GM19025 (cell line): ENCODE measurements around the gene SHFL.

Experiments used
- ATAC-seq: cut with Tn5 transposase; IDR thresholded peaks from one replicate; pipeline ENCODE4 v1.9.1; 2021; ENCODE audit warnings: mild to moderate bottlenecking, low read depth, moderate library complexity; ENCODE audit not compliant: unreplicated experiment

SHFL gene

DNA sequence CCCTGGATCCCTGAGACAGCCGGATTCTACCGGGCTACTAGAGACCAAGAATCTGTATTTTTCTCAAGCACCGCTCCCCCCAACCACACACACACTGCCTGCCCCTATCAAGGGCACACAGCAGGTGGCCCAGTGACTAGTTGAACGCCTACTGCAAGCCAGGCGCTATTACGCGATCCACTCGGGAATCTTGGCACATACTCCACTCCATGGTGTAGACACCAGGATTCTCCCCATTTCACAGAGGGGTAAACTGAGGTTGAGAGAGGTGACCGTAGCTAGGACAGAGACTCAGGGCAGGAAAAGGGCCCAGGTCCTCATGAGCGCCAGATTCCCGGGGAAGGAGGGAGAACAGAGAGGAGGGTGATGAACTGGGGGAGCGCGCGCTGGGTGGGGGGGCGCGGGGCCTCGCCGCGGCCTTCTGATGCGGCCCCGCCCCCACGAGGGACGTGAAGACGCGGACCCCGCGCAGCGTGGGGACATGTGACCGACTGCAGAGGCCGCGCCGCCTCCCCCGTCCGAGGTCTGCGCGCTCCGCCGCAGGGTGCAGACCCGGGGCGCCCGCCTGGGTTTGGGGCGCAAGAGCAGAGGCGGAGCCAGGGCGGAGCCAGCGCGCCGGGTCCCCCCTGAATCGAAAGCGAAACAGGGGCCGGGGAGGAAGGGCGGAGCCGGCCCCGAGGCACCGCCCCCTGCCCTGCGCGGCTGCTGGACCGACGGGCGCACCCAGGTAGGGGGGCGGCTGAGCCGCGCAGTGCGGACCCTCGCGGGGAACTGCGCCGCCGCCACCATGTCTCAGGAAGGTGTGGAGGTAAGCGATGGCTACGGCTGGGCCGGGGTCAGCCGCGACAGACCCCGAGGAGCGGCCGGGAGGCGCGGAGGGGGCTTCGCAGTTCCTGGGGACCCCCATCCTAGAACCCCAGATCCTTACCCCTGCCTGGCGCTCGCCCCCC is at the start of gene SHFL:
Gene SHFL (plus strand): TSS at position 677 of the 950 bp plus-strand sequence. CDS start 111 bp downstream, at position 788.
- ATAC-seq, result peak; percentile 88

DNA sequence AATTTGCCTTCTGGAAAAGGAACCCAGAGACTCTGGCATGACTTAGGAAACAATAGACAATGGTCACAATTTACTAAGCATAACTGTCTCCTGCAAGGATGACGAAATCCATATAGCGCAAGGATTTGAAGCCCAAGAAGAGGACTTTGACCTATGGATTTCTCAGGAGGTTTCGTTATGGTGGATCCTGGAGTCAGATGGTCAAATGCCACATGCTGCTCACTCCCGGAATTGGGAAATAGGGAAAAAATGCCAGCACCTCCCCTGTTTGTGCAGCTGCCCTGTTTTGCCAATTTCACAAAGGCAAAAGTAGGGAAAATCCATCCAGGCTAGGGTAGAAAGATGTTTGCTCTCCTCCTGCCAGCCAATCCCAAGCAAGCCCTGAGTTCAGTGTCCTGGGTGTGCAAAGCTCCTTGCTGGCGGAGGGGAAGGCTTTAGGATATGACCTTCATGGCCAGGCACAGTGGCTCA is 49.5 kb upstream of the SHFL start:
- no peak for ATAC-seq

DNA sequence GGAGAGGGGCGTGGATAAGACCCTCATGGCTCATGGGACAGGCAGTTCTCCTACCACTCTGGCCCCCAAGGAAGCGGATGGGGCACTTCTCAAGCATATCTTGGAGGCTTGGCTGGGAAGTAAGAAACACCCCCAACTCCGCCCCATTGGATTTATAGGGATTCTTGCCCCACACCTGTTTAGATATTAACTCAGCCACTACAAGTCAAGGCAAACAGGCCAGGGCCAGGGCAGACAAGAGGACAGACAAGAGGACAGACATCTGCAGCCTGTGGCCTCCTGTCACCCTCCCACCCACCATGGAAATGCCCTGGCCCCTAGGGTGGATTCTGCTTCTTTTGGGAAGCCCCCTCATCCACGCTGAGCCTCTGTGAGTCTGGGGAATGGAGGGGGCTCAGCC is 48.8 kb upstream of the SHFL start:
- no peak for ATAC-seq

DNA sequence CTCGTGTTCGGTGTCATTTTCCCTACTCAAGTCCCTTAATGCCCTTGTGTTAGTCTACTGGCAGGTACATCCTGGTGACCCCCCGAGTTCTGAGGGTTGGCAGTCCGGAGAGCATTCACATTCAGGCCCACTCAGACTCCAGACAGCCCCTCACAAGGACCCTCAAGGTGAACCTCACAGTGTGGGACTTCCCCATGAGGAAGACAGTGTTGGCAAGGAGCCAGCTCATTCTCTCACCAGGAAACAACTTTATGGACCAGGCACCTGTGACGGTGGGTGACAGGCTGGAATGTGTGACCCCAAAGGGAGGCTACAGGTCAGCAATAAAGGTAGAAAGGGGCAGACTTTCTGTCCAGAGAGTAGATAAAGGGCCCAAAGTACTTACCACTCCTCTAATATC is 48.3 kb upstream of the SHFL start:
- no peak for ATAC-seq

DNA sequence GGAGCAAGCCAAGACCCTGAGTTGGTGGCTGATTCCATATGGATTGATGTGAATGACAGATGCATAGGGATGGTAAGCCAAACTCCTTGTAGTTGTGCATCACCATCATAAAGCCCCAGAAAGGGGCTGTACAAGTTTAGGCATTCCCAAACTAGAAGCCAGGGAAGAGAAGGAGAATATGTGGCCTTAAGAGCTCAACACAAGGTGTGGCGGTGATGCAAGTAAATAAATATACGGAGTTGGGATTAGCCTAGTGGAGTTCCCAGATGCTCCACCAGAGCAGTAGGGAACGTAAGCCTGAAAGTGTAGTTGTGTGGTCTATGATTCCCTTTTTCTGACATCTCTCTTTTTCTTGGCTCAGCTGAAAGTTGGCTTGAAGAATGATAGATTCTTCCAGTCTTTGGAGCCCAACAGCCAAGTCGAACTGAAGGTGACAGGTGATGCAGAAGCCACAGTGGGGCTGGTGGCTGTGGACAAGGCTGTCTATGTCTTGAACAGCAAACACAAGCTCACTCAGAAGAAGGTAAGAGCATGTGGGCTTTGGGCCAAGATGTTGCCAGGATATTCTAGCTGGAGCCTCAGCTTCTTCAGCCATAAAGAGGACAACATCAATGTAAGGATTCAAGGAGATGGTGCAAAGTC is 42.7 kb upstream of the SHFL start:
- no peak for ATAC-seq

DNA sequence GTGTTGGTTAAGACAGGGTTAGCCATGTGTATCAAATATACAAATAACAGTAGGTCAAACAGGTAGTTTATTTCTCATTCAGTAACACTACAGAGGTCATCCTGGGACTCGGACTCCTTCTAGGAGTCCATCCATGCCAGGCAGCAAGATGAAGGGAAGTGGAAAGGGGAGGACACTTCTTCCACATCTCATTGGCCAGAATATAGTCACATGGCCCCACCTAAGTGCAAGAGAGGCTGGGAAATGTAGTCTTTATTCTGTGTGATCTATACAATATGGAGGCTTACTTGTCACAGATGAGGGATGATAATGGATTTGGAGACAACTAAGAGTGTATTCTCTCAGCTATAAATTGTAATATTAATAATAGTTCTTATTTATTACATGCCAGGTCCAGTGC is 41.7 kb upstream of the SHFL start:
- ATAC-seq, result no peak

DNA sequence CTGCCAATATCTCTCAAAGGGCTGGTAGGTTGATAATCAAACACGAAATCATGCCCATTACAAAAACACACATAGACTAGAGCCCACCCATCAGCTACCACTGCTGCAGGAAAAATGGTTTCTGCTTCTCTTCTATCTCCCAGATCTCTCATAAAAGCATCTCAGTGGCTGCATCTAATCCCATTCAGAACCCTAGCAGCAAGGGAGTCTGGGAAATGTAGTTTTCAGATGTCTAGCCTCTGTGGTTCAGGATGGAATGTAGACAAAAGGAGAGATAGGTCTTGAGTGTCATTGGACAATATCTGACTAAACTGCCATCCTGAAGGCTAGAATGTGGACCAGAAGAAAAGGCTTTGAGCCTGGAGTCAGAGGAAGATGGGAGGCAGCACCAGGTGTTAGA is 40.7 kb upstream of the SHFL start:
- ATAC-seq, result no peak

DNA sequence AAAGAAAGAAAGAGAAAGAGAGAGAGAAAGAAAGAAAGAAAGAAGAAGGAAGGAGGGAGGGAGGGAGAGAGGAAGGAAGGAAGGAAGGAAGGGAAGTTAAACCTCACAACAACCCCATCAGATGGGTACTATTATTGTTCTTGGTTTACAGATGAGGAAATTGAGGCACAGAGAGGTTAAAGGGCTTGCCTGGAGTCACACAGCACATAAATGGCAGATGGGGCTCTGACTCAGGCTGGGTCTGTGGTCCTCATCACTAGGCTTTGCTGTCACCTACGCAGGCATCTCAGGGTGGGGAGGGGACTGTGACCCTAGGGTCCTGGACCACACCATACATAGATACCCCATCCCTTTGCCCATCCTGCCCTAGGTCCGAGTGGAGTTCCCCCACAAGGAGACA is 36.5 kb upstream of the SHFL start:
- ATAC-seq, result no peak

DNA sequence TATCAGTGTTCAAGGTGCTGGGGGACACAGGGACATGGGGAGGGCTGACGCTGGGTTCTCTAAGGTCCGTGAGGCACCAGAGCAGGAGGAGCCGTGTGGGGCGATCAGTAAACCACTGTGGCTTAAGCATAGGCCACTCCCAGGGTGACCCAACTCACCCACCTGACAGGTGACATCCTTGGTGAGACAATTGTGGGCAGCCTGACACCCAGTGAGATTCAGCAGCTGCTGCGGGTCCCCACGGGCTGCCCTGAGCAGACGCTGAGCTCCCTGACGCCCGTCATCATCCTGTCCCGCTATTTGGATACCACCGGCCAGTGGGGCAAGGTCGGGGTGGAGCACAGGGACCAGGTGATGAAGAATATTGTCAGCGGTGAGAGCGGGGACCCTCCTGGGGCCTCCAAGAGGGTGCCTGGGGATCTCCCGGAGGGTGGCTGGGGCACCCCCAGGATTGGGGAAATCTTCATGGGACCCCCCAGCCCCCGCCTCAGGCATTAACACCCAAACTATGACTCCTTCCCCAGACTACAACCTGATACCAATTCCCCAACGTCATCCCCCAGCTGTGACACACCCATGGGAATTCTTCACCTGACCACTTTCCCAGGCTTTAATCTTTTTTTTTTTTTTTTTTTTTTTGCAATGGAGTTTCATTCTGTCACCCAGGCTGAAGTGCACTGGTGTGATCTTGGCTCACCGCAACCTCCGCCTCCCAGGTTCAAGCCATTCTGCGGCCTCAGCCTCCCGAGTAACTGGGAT is 33.3 kb upstream of the SHFL start:
- ATAC-seq, result no peak

DNA sequence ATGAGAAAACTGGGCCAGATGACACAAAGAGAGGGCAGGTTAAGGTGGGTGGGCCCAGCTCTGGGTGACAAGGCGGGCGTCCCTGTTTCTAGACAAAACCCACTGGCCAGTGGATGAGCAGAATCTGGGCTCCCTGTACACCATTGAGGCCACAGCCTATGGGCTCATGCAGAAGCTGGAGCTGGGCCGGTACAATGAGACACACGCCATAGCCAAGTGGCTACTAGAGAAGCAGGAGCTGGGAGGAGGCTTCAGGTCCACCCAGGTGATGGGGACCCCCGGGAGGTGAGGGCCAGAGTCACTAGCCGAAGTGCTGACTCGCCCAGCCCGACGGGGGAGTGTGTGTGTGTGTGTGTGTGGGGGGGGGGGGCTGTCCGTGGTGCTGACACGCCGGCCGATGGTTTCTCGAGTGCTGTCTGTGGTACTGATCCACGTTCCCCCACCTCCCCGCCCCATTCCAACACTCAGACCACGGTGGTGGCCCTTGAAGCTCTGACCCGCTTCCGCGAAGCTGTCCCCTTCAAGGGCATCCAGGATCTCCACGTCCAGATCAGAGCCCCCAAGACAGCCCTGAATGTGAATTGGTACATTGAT is 24.3 kb upstream of the SHFL start:
- no peak for ATAC-seq

DNA sequence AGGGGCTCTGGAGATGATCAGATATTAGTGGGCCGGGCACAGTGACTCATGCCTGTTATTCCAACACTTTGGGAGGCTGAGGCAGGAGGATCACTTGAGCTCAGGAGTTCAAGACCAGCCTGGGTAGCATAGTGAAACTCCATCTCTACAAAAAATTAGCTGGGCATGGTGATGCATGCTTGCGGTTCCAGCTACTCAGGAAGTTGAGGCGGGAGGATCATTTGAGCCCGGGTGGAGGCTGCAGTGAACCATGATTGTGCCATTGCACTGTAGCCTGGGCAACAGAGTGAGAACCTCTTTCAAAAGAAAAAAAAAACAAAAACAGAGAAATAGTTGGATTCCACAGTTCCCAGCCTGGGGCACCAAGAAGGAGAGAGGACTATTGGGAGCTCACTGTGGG is 17.9 kb upstream of the SHFL start:
- ATAC-seq, result no peak

DNA sequence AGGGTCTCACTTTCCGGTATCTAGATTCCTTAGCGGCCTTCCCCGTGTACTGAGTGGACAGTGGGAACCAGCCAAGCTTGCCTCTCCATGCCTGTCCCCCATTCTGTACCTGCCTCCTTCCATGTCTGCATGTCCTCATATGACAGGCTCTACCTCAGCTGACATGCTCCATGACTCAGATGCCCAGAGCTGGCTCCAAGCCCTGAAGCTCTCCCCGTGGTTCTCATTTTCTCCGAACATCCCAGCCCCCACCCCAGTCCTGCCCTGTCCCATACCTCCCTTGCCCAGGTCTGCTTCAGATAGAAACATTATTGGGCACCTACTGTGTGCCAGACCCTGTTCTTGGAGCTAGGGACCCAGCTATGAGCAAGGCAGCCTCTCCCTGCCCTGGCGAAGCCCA is 17.1 kb upstream of the SHFL start:
- ATAC-seq, result no peak

DNA sequence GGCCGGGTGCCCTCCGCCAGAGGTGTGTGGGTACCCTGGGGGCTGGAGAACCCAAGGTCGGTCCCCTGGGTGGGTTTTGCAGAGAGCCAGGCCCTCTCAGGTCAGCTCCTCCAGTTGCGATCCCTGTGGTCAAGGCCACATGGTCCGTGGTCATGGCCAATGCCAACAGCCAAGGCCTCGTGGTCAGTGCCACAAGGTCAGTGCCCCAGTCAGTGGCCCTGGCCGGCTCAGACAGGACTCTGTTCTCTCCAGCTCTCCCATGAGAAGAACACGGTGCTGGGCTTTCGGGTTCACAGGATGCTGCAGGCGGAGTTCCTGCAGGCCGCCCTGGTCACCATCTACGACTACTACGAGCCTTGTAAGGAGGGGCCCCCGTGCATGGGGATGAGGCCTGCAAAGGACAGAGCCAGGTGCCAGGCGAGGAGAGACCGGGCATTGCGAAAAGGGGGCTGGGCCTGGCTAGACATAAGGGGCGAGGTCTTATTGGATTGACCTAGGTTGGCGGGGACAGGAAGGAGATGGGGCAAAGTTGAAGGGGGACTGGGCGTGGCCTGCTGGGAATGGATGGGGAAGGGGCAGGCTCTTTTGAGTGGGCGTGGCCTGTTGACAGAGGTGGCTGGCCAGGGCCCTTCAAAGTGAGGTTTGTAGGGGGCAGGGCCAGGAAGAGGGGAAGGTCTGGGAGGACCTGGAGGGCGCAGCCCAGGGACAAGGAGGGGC is 15.2 kb upstream of the SHFL start:
- no peak for ATAC-seq

DNA sequence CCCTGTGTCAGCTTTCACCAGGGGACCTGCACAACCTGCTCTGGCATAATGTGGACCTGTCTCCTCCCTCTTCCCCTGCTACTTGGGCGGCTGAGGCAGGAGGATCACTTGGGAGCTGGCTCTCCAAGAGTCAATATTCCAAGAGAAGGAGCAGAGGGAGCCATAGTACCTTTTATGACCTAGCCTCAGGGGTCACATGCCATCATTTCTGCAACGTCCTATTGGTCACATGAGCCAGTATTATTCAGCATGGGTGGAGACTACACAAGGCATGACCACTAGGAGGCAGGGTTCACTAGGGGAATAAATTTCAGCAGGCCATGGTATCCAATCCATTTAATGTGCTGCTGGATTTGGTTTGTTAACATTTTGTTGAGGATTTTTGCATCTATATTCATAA is 12.0 kb upstream of the SHFL start:
- no peak for ATAC-seq

DNA sequence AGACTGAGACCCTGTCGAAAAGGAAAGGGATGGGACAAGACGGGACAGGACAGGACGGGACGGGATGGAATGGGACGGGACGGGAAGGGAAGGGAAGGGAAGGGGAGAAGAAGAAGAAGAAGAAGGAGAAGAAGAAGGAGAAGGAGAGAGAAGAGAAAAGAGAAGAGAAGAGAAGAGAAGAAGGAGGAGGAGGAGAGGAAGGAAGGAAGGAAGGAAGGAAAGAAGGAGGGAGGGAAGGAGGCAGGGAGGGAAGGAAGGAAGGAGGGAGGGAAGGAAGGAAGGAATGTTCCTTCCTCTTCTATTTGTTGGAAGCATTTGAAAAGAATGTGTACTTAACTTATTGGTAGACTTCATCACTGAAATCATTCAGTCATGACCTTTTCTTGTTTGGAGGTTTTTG is 9.6 kb upstream of the SHFL start:
- ATAC-seq, result no peak

DNA sequence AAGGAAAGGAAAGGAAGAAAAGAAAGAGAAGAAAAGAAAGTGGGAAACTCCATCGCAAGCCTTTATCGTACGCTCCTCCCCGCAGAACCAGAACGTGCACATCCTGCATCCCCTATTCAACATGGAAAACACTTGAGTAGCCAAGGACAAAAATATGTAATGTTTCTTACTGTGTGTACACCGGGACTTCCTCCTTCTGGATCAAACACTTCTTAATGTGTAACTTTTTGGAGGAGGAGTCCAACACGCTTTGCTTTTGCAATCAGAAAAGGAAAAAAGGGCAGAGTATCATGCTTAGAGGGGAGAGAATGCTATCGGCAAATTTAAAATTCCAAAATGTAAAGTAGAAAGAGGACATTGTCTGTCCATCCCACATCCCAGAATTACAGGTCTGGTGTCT is 7.8 kb upstream of the SHFL start:
- ATAC-seq, result no peak

DNA sequence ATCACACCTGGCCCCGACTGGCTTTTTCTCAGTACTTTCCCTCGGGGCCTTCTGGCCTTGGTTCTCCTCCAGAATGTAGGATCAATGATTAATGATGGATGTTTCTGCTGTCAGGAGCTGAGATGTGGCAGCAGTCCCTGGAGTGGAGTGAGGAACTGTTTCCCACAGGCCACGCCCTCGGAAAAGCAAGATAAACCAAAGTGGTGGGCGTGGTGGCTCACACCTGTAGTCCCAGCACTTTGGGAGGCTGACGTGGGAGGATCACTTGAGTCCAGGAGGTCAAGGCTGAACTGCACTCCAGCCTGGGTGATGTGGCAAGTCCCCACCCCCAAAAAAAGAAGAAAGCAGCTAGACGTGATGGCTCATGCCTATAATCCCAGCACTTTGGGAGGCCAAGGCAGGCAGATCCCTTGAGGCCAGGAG is 7.1 kb upstream of the SHFL start:
- no peak for ATAC-seq

DNA sequence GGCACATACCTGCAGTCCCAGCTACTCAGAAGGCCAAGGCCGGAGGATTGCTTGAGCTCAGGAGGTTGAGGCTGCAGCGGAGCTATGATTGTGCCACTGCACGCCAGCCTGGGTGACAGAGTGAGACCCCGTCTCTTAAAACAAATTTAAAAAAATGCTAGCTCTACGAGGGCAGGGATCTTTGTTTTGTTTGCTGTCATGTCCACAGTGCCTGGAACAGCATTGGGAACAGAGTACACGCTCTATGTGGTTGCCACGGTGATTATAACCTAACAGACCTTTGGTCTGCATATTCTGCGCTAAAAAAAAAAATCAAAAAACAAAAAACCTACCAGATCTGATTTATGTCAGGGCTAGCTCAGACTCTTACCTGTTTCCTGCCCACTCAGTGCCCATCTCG is 2.2 kb upstream of the SHFL start:
- no peak for ATAC-seq

DNA sequence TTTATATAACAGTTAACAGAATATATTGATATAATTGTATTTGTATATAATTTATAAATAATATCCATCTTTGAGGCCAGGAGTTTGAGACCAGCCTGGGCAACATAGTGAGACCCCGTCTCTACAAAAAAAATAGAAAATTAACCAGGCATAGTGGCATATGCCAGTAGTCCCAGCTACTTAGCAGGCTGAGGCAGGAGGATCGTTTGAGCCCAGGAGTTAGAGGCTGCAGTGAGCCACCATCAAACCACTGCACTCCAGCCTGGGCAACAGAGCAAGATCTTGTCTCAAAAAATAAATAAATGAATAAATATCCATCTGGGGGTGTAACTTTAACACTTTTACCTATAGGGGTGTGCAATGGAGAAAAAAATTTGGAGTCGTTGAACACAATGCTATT is 1.3 kb upstream of the SHFL start:
- ATAC-seq, result no peak

DNA sequence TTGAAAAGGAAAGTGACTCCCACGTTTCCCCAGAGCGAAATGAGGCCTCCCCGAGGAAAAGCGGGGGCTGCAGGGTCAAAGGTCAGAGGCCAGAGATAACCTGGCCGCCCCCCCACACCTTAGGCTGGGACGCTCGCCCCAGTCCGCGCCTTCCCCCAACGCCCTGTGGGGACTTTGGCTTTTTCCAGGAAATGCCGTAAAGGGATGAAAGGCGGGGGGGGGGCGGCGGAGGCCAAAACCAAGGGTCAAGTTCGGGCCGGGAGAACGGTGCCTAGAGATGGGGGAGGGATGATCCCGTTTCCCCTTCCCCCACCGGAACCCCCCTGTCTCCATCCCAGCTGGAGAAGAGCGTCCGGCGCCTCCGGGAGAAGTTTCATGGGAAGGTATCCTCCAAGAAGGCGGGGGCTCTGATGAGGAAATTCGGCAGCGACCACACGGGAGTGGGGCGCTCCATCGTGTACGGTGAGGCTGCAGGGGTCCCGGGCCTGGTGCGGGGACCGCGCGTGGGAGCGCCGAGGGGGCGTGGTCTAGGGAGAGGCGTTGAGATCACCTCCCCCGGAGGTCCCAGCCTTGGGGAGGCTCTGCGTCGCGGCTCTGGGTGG is 575 bp downstream of the SHFL start:
- no peak for ATAC-seq
